GM23338 (cell line): Measurements from ENCODE around the gene FANCC. TPM values are rescaled to one million over a fixed set of nuclear protein-coding genes. Genes with fewer than 3 reads are reported as not detected.

Experiments used
- ATAC-seq: fragments of 200-7000 bp; cut with Tn5 transposase; 3 replicates; pipeline ENCODE4 v1.9.1; 2020
- DNase-seq: peaks from one replicate; pipeline ENCODE4 v3.0.0-alpha.2; 2015; ENCODE audit warnings: low spot score
- H2AFZ ChIP-seq: fragments of 200-600 bp; sonication (generic); 2 replicates; pipeline ENCODE4 v1.8.0; 2016; ENCODE audit warnings: antibody characterized with exemption, mild to moderate bottlenecking, moderate library complexity
- H3F3A ChIP-seq: fragments of 200-600 bp; sonication (generic); replicated peaks from 2 replicates; pipeline ENCODE4 v1.8.0; 2017; ENCODE audit warnings: antibody characterized with exemption, mixed run types, low read depth
- H3K27ac ChIP-seq: fragments of 200-600 bp; sonication (generic); 2 replicates; pipeline ENCODE4 v1.6.1; 2016; ENCODE audit warnings: low read depth
- H3K27me3 ChIP-seq: fragments of 200-600 bp; sonication (generic); 2 replicates; pipeline ENCODE4 v1.8.0; 2016; ENCODE audit warnings: mild to moderate bottlenecking, mixed run types, moderate library complexity; ENCODE audit not compliant: insufficient read depth
- H3K36me3 ChIP-seq: fragments of 200-600 bp; sonication (generic); 2 replicates; pipeline ENCODE4 v1.8.0; 2016; ENCODE audit warnings: mild to moderate bottlenecking; ENCODE audit not compliant: insufficient read depth
- H3K4me1 ChIP-seq: fragments of 200-600 bp; sonication (generic); 2 replicates; pipeline ENCODE4 v1.8.0; 2016; ENCODE audit warnings: mild to moderate bottlenecking, moderate library complexity; ENCODE audit not compliant: insufficient read depth
- H3K4me2 ChIP-seq: fragments of 200-600 bp; sonication (generic); 2 replicates; pipeline ENCODE4 v1.7.1; 2017; ENCODE audit warnings: mixed run types
- H3K4me3 ChIP-seq: fragments of 200-600 bp; sonication (generic); 2 replicates; pipeline ENCODE4 v1.6.1; 2016; ENCODE audit warnings: mixed run types
- H3K79me2 ChIP-seq: fragments of 200-600 bp; sonication (generic); replicated peaks from 2 replicates; pipeline ENCODE4 v1.8.0; 2017; ENCODE audit warnings: mild to moderate bottlenecking; ENCODE audit not compliant: insufficient read depth
- H3K9me2 ChIP-seq: fragments of 200-600 bp; sonication (generic); 2 replicates; pipeline ENCODE4 v1.8.0; 2017; ENCODE audit not compliant: insufficient read depth
- H4K20me1 ChIP-seq: fragments of 200-600 bp; sonication (generic); replicated peaks from 2 replicates; pipeline ENCODE4 v1.8.0; 2017; ENCODE audit warnings: mild to moderate bottlenecking; ENCODE audit not compliant: insufficient read depth
- H3K27ac Mint-ChIP-seq: 2 replicates; pipeline ENCODE4 v1.8.0; 2020; ENCODE audit warnings: inconsistent platforms, mild to moderate bottlenecking, moderate library complexity, mixed read lengths
- H3K27me3 Mint-ChIP-seq: 3 replicates; pipeline ENCODE4 v1.8.0; 2022; ENCODE audit warnings: low read depth, mild to moderate bottlenecking, moderate library complexity, mixed read lengths, inconsistent platforms; ENCODE audit not compliant: insufficient read depth, poor library complexity
- H3K36me3 Mint-ChIP-seq: 3 replicates; pipeline ENCODE4 v1.8.0; 2021; ENCODE audit warnings: low read depth, mild to moderate bottlenecking, inconsistent platforms, moderate library complexity, mixed read lengths
- H3K4me1 Mint-ChIP-seq: 3 replicates; pipeline ENCODE4 v1.8.0; 2020; ENCODE audit warnings: mild to moderate bottlenecking, inconsistent platforms, mixed read lengths
- H3K4me3 Mint-ChIP-seq: 3 replicates; pipeline ENCODE4 v1.8.0; 2021; ENCODE audit warnings: moderate library complexity, mild to moderate bottlenecking, inconsistent platforms, mixed read lengths
- H3K9me3 Mint-ChIP-seq: 3 replicates; pipeline ENCODE4 v1.8.0; 2020; ENCODE audit warnings: moderate library complexity, mild to moderate bottlenecking, inconsistent platforms, mixed read lengths
- ETS1 ChIP-seq: IDR thresholded peaks from 2 replicates; pipeline ENCODE4 v1.6.1; 2016; ENCODE audit warnings: antibody characterized with exemption
- POLR2AphosphoS5 ChIP-seq: IDR thresholded peaks from 2 replicates; pipeline ENCODE4 v1.6.1; 2016; ENCODE audit warnings: antibody characterized with exemption, low read depth
- STAT1 ChIP-seq: IDR thresholded peaks from one replicate; pipeline ENCODE4 v1.6.1; 2016; ENCODE audit warnings: antibody characterized with exemption; ENCODE audit not compliant: unreplicated experiment
- ZNF462 ChIP-seq: fragments of 250-450 bp; sonication (Bioruptor Pico); IDR thresholded peaks from 2 replicates; pipeline ENCODE4 v1.5.0; 2020; ENCODE audit warnings: mild to moderate bottlenecking, moderate library complexity
- polyA plus RNA-seq: library from polyadenylated mRNA; unstranded; fragments of >200 nt; fragmentation: Nextera tagmentation; extraction: Ambion mirVana; gene quantifications from 2 replicates; pipeline ENCODE4 v1.2.1, GENCODE V29; 2016
- total RNA-seq: library from RNA; depleted of rRNA; stranded (reverse); fragments of >200 nt; shearing (Covaris generic); gene quantifications from 2 replicates; pipeline ENCODE4 v1.2.3, GENCODE V29; 2014

The FANCC gene
- total and polyA plus RNA-seq, 2 experiments from 2014 or later: 7.8 to 18.1 TPM

GRCh38 chr9:95333426-95333825 is 15.9 kb upstream of the FANCC start (continued):
- TF ChIP-seq ZNF462 (CRISPR knock-in tag): no peak
- TF ChIP-seq ETS1: no peak
- TF ChIP-seq POLR2AphosphoS5: no peak

- Mint-ChIP-seq H3K27ac (no peak overlapping the region), H3K4me1 (no peaks in the 10 kb centered on the region), H3K27me3 (peaks cover 2% of the 10 kb centered on the region), H3K4me3 (no peak overlapping the region), H3K9me3 (peaks cover 40% of the 10 kb centered on the region; the same call in 2 of the 3 replicates), H3K36me3 (peaks cover 8% of the 10 kb centered on the region; the same call in 2 of the 3 replicates)
- Histone ChIP-seq H3F3A (no peaks in the 10 kb centered on the region), H4K20me1 (no peaks in the 10 kb centered on the region), H2AFZ (no peak overlapping the region), H3K4me3 (no peak overlapping the region), H3K4me2 (no peak overlapping the region), H3K79me2 (no peaks in the 10 kb centered on the region), H3K27me3 (no peaks in the 10 kb centered on the region), H3K4me1 (no peaks in the 10 kb centered on the region), H3K27ac (no peak overlapping the region), H3K9me2 (no peaks in the 10 kb centered on the region), H3K36me3 (no peaks in the 10 kb centered on the region)
- no peak for DNase-seq
- no peak for ATAC-seq
- no peak for TF ChIP-seq STAT1
Observed at GRCh38 chr9:95332860-95333259, 15.4 kb upstream of the FANCC start.
